Measurements from ENCODE around the gene SH3RF1. TPM values are rescaled to one million over a fixed set of nuclear protein-coding genes. Genes with fewer than 3 reads are reported as not detected.

SH3RF1 gene
- total and polyA plus RNA-seq, 2 experiments from 2014 or later: 7.8 to 12.4 TPM

DNA sequence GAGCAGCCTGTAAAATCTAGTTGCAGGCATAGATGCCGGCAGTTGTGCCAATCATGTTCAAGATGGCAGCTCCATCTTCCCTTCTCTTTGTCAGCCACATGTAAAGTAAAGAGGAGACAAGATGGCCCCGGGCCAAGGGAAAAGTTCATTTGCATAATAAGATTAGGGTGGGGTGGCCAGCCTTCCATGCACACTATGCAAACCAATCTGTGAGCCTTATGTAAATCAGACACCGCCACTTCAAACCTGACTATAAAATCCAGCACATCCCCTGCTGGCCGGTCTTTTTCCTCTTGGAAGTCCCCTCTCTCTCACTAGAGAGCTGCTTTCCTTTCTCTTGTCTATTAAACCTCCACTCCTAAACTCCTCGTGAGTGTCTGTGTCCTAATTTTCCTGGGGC lies 181.8 kb downstream of the SH3RF1 start (continued):
- TF ChIP-seq, protein P1, sequence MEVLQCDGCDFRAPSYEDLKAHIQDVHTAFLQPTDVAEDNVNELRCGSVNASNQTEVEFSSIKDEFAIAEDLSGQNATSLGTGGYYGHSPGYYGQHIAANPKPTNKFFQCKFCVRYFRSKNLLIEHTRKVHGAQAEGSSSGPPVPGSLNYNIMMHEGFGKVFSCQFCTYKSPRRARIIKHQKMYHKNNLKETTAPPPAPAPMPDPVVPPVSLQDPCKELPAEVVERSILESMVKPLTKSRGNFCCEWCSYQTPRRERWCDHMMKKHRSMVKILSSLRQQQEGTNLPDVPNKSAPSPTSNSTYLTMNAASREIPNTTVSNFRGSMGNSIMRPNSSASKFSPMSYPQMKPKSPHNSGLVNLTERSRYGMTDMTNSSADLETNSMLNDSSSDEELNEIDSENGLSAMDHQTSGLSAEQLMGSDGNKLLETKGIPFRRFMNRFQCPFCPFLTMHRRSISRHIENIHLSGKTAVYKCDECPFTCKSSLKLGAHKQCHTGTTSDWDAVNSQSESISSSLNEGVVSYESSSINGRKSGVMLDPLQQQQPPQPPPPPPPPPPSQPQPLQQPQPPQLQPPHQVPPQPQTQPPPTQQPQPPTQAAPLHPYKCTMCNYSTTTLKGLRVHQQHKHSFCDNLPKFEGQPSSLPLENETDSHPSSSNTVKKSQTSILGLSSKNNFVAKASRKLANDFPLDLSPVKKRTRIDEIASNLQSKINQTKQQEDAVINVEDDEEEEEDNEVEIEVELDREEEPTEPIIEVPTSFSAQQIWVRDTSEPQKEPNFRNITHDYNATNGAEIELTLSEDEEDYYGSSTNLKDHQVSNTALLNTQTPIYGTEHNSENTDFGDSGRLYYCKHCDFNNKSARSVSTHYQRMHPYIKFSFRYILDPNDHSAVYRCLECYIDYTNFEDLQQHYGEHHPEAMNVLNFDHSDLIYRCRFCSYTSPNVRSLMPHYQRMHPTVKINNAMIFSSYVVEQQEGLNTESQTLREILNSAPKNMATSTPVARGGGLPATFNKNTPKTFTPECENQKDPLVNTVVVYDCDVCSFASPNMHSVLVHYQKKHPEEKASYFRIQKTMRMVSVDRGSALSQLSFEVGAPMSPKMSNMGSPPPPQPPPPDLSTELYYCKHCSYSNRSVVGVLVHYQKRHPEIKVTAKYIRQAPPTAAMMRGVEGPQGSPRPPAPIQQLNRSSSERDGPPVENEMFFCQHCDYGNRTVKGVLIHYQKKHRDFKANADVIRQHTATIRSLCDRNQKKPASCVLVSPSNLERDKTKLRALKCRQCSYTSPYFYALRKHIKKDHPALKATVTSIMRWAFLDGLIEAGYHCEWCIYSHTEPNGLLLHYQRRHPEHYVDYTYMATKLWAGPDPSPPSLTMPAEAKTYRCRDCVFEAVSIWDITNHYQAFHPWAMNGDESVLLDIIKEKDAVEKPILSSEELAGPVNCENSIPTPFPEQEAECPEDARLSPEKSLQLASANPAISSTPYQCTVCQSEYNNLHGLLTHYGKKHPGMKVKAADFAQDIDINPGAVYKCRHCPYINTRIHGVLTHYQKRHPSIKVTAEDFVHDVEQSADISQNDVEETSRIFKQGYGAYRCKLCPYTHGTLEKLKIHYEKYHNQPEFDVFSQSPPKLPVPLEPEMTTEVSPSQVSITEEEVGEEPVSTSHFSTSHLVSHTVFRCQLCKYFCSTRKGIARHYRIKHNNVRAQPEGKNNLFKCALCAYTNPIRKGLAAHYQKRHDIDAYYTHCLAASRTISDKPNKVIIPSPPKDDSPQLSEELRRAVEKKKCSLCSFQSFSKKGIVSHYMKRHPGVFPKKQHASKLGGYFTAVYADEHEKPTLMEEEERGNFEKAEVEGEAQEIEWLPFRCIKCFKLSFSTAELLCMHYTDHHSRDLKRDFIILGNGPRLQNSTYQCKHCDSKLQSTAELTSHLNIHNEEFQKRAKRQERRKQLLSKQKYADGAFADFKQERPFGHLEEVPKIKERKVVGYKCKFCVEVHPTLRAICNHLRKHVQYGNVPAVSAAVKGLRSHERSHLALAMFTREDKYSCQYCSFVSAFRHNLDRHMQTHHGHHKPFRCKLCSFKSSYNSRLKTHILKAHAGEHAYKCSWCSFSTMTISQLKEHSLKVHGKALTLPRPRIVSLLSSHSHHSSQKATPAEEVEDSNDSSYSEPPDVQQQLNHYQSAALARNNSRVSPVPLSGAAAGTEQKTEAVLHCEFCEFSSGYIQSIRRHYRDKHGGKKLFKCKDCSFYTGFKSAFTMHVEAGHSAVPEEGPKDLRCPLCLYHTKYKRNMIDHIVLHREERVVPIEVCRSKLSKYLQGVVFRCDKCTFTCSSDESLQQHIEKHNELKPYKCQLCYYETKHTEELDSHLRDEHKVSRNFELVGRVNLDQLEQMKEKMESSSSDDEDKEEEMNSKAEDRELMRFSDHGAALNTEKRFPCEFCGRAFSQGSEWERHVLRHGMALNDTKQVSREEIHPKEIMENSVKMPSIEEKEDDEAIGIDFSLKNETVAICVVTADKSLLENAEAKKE (CRISPR knock-in tag; IDR thresholded peaks at IDR 0.05): no peak
- no peak for TF ChIP-seq ZNF331 (CRISPR knock-in tag; IDR thresholded peaks at IDR 0.05; ENCODE audit: low read depth)
- no peak for TF ChIP-seq NANOG (IDR thresholded peaks at IDR 0.05; ENCODE audit: borderline replicate concordance)
- TF ChIP-seq JUNB (IDR thresholded peaks at IDR 0.05; ENCODE audit: unreplicated experiment): no peak
- no peak for TF ChIP-seq CREB1 (CRISPR knock-in tag; IDR thresholded peaks at IDR 0.05; ENCODE audit: low read depth)
- TF ChIP-seq ZNF114 (CRISPR knock-in tag; IDR thresholded peaks at IDR 0.05): no peak
- TF ChIP-seq, protein P2, sequence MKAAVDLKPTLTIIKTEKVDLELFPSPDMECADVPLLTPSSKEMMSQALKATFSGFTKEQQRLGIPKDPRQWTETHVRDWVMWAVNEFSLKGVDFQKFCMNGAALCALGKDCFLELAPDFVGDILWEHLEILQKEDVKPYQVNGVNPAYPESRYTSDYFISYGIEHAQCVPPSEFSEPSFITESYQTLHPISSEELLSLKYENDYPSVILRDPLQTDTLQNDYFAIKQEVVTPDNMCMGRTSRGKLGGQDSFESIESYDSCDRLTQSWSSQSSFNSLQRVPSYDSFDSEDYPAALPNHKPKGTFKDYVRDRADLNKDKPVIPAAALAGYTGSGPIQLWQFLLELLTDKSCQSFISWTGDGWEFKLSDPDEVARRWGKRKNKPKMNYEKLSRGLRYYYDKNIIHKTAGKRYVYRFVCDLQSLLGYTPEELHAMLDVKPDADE (IDR thresholded peaks at IDR 0.05): no peak

DNA sequence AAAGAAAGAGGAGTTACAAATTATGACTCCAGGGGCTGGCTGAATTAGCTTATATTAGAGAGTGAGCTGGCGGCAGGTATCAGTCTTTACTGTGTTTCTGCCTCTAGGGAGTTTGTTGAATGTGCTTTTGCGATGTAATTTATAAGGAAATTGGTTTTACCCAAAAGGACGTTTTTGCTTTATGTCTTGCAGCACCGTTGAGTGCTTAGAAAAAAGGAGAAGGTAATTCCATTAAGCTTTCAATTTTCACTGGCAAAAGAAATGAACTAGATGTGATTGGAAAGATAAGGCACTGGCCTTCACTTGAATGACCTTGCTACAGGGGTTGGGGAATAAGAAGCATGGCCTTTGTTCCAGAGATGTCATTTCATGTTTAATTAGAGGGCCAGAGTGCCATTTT lies 185.8 kb downstream of the SH3RF1 start:
- H3K27me3 ChIP-seq (ENCODE audit: insufficient read depth): no peaks in the 10 kb centered on the region
- H3K4me1 Mint-ChIP-seq: no peaks in the 10 kb centered on the region
- no peaks in the 10 kb centered on the region for H3K4me1 ChIP-seq (ENCODE audit: insufficient read depth)
- no peak overlapping the region for H3K27ac Mint-ChIP-seq
- no peaks in the 10 kb centered on the region for H4K20me1 ChIP-seq (replicated peaks; ENCODE audit: insufficient read depth)
- H3K4me2 ChIP-seq: no peak overlapping the region
- H3K36me3 ChIP-seq (ENCODE audit: insufficient read depth): no peaks in the 10 kb centered on the region
- H3K36me3 Mint-ChIP-seq (ENCODE audit: low read depth): peaks cover 15% of the 10 kb centered on the region; the same call in 2 of the 3 replicates
- H3K27me3 Mint-ChIP-seq (ENCODE audit: insufficient read depth, low read depth, poor library complexity): peaks cover 2% of the 10 kb centered on the region
- ATAC-seq (no peak), DNase-seq (ENCODE audit: low spot score) (no peak)
- H3K9me3 Mint-ChIP-seq: 0 out of 3 replicates have a peak, but pooled peaks cover 5% of the 10 kb centered on the region
- no peaks in the 10 kb centered on the region for H3K79me2 ChIP-seq (replicated peaks; ENCODE audit: insufficient read depth)
- no peak overlapping the region for H3K4me3 ChIP-seq
- no peak overlapping the region for H3K27ac ChIP-seq (ENCODE audit: low read depth)
- no peak overlapping the region for H2AFZ ChIP-seq
- no peaks in the 10 kb centered on the region; the same call in 1 of the 2 replicates for H3K9me2 ChIP-seq (ENCODE audit: insufficient read depth)
- H3F3A ChIP-seq (replicated peaks; ENCODE audit: low read depth): no peaks in the 10 kb centered on the region
- H3K4me3 Mint-ChIP-seq: no peak overlapping the region
- TF ChIP-seq, protein P3, sequence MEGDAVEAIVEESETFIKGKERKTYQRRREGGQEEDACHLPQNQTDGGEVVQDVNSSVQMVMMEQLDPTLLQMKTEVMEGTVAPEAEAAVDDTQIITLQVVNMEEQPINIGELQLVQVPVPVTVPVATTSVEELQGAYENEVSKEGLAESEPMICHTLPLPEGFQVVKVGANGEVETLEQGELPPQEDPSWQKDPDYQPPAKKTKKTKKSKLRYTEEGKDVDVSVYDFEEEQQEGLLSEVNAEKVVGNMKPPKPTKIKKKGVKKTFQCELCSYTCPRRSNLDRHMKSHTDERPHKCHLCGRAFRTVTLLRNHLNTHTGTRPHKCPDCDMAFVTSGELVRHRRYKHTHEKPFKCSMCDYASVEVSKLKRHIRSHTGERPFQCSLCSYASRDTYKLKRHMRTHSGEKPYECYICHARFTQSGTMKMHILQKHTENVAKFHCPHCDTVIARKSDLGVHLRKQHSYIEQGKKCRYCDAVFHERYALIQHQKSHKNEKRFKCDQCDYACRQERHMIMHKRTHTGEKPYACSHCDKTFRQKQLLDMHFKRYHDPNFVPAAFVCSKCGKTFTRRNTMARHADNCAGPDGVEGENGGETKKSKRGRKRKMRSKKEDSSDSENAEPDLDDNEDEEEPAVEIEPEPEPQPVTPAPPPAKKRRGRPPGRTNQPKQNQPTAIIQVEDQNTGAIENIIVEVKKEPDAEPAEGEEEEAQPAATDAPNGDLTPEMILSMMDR (conservative IDR thresholded peaks at IDR 0.05; ENCODE audit: low read depth in 2 of 2): no peak
- TF ChIP-seq EZH2phosphoT487 (IDR thresholded peaks at IDR 0.05; ENCODE audit: unreplicated experiment): no peak
- no peak for TF ChIP-seq ZNF331 (CRISPR knock-in tag; IDR thresholded peaks at IDR 0.05; ENCODE audit: low read depth)
- no peak for TF ChIP-seq NANOG (IDR thresholded peaks at IDR 0.05; ENCODE audit: borderline replicate concordance)
- TF ChIP-seq, protein P2 (IDR thresholded peaks at IDR 0.05): no peak
- no peak for TF ChIP-seq EZH2 (IDR thresholded peaks at IDR 0.05; ENCODE audit: low read depth, unreplicated experiment)
- no peak for TF ChIP-seq STAT1 (IDR thresholded peaks at IDR 0.05; ENCODE audit: unreplicated experiment)

Data from GM23338 (cell line).